SK-N-DZ (cell line): ENCODE results near the gene LRRC66.

Experiments used
- DNase-seq: peaks from one replicate; pipeline ENCODE4 v3.0.0-alpha.2; 2015; ENCODE audit warnings: low spot score
- small RNA-seq, 2 experiments: library from RNA; depleted of rRNA; stranded (forward); fragments of <200 nt; gene quantifications; one replicate each; pipeline ENCODE3, GENCODE V24; 2014

LRRC66 gene

DNA sequence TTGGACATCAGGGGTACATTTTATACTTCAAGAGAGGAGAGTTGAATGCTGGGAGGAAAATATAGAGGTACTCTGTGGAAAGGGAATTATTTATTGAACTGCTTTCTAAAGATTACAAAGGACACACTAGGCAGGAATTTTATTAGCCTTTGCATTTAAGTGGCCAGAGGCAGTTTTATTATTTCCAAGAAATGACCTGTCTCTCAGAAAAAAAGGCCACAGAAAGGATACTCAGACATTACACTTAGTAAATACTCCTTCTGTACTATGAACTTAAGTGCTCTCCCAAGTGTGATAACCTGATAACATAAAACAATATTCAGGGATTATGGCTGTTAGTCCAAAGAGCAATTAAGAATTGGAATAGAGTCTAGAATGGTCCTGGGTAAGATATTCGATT is 7.5 kb downstream of the LRRC66 start:
- DNase-seq: no peak

DNA sequence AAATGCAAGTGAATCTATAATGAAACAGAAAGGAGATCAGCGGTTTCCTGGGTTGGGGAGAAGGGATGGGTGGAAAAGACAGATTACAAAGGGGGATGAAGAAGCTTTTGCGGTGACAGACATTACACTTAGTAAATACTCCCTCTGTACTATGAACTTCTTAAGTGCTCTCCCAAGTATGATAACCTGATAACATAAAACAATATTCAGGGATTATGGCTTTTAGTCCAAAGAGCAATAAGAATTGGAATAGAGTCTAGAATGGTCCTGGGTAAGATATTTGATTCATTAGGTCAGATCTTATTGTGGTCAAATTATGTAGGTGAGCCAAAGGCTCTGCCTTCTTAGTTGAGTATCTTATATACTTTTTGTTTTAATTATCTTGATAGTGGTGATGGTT is 9.2 kb downstream of the LRRC66 start:
- no peak for DNase-seq

DNA sequence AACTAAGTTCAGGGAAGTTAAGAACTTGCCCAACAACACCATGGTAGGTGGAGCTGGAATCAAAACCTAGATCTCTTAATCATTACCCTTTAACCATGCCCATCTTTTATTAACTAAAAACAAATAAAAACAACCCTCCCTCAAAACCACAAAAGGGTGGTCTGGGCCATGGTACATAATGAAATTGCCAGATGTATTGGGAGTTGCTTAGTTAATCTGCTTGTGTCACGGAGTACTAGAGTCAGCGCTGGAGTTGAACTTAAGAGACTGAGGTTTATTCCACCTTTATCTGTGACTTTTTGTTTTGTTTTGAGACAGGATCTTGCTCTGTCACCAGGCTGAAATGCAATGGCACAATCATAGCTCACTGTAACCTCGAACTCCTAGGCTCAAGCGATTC is 13.3 kb downstream of the LRRC66 start:
- DNase-seq: no peak

DNA sequence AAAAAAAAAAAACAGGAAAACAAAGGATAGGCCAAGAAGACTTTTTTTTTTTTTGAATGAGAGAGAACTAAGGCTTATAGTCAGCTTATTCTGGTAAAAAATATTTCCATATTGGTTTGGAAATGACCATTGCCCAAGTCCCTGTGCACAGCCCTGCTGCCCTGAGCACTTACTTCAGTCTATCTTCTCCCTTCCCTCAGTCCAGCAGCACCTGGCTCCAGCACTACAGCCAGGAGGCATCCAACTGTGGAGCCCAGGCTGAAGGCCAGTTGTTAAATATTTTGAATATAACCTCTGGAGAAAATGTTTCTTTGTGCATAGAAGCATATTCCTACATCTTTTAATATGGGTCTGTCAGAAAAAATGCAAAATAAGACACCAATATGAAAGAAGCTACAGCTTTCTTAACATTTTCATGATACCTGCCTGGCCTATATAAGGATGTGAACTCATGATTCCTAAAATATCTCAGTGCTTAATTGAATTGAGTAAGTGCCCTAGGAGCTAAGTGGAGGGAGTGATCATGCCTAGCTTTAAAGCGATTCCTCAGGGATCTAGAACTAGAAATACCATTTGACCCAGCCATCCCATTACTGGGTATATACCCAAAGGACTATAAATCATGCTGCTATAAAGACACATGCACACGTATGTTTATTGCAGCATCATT is 14.4 kb downstream of the LRRC66 start:
- DNase-seq: no peak

DNA sequence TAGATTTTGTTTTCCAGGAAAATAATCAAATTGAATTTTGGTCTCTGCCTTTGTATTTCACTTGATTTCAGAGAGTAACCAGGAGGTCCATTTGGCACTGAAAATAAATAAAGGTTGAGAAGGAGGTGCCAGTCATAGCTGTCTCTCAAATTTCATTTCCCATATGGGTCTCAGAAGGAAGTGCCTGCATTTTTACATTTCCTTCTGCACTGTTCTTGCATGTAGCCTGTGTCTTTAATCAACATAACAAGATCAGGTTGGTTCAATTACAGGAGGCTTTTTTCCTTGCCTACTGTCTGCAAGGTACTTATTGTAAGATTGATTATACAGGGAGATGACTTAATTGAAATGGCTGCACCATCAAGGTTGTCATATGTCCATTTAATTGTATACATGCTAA is 15.7 kb downstream of the LRRC66 start:
- DNase-seq: no peak

DNA sequence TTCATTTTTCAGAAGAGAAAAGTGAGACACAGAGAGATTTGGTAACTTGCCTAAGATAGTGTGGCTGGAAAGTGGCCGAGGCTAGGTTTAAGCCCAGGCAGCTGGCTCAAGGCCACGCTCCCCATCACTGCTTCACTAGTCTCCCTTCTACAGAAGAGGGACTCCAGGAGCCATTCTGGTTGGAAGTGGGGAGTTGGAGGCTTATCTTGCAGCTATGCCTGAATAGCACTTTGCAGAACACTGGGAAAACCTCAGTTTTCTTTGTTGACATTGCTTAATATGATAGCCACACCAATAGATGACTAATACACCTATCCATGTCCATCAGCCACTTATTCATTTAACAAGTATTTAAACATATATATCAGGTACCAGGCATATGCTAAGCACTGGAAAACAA is 18.5 kb downstream of the LRRC66 start:
- no peak for DNase-seq

DNA sequence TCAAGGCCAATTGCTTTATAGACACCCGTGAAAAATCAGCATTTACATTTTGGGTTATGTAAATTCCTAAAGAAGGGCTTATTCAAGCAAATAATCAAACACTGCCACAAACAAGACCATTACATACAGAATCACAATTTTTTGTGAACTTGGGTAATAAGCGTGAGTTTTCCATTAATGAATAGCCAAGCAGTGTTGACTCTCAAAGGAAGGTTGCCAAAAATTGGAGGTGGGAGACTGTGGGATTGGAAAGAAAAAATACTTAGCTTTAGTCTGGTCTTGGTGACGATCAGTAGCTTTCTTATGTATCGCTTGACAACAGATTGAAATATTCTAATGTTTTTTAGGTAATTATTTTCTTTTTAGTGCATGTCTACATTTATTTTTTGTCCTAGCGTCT is 20.9 kb downstream of the LRRC66 start:
- no peak for DNase-seq

DNA sequence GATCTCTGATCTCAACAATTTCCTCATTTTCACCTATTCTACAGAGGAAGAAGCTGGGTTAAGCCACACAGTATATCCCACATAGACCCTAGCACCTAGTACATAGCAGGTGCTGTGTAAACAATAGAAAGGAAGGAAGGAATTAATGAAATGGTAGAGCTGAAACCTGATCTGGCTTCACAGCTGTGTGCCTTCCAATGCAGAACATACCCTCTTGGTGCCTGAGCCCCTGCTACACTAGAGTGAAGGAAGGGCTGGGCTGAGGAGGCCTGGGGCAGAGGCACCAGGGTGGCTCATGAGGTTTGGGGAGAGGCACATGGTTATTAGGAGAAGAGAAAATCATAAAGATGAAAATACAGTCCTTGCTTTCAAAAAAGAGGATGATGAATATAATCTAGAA is 21.3 kb downstream of the LRRC66 start:
- no peak for DNase-seq

DNA sequence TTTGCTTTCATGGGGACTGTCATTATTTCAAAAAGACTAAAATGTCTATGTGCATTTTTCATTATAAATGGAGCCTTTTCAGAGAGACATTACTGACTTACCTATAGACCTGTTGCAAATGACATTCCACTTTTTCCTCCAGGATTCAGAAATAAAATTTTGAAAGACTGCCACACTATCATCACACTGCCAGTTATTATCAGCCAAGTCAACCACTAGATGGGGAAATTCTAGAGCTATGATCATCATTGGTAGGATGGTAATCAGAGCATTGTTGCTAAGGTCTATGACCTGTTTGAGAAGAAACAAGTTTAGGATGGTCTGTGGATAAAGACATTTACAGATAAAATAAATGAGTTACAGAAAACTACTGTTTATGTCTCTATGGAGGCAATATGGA is 22.5 kb downstream of the LRRC66 start:
- no peak for DNase-seq

DNA sequence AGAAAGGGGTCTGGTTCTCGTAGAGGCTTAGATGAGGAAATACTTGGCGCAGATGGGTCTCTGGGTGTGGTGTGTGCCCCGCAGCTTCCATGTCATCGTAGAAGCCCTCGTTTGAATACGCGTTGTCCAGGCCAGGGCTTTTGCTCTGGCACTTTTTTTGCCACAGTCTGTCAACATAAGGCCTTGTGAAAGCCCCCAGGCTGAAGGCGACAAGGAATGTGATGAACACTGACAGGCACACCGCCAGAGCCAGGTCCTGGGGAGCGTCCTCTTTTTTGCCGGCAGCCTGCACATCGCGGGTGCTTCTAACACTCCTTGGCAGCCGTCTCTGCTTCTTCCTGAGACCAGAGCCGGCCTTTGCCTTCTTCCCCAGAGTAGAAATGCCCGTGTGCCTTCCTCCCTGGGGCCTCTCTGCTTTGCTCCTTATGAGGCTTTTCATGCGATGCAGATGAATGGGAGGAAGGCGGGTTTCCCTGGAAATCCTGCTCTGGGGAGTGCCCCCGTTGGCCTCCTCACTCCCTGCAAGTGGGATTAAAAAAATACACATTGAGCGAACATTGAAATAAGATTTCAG is 24.4 kb downstream of the LRRC66 start:
- DNase-seq: no peak

DNA sequence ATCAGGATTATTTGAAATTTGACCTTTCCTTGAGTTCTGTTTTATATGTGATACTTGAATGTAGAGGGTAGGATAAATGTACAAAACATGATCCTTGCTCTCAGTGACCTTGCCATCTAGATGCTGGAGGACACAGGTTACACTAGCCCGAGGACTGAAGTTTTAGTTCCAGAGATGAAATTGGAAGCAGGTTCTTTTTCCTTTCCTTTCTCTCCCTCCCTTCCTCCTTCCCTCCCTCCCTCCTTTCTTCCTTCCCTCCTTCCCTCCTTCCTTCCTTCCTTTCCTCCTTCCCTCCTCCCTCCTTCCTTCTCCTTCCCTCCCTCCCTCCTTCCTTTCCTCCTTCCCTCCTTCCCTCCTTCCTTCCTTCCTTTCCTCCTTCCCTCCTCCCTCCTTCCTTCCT is 54.3 kb downstream of the LRRC66 start:
- no peak for DNase-seq

DNA sequence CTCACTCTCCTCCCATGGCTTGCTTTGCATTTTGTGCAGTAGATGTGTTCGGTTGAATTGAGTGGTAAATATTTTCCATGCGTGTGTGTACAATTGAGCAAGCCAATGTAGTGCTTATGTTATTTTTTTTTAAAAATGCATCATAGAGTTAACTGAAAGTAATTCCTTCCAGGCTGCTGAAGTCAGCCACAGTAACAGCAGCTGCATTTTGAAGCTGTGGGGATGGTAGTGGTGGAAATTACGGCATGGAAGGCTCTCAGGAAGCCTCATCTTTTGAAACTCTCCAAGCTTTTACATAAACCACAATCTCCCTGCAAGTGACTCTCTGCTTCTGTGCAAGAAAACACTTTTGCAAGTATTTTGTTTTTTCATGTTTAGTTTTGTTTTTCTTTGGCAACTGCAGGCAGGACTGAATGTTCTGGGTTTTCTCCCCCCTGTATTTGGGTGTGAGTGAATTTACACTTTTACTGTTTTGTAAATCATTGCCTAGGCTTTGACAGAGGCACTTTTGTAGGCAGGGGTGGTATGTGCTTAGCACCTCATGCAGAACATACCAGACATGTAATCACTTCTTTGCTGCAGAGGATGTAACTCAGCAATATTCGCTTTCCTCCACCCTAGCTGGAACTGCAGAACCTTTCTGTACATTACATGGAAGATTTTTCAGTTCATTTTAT is 56.2 kb downstream of the LRRC66 start:
- no peak for DNase-seq

DNA sequence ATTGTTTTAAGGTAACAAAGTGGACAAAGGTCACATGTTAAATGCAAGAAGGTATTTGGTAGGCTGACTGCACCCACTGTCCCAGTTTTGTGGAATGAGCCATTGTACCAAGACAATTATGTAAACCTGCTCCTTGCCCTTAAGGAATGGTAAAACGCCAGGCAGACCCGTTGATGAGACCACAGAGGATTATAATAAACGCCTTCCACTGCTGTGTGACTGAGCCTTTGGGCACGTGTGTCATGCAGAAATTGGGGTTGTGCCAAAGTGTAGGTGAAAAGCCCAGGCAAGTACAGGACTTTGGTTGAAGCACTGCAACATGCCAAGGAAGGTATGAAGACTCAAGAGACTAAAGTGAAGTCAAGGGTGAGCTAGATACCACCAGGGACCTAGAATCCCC is 59.7 kb downstream of the LRRC66 start:
- DNase-seq: no peak

DNA sequence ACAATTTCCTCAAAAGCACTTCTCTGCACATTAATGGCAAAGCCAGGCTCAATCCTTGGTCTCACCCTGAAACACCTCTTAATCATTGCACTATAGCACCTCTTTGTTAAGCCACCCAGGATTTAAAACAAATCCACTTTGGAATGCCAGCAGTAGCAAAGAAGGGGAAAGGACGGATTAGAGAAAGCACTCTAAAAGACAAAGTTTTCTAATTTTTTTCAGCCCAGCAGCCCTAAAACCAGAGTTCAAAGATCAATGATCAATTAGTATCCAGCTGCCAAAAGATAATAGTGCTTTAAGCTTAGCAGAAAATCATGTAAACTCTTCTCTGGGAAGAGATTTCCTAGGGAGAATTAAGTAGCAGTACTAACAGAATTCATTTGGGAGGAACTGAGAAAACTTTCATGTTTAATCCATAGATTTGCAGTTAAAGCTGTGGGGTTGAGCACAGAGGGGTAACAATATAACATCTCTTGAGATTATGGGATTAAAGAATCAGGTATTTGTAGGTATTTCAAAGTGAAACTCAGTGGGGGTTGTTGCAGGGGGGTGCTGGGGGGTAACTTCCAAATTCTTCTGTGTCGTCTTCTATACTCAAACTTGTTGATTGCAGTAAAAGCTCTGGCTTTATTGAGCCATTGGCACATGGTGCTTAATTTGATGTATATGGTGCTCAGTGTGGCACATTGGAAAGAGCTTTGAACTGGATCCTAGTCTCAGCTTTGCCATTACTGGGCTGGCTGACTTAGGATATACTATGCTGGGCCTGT is 61.8 kb downstream of the LRRC66 start:
- DNase-seq: no peak

Small RNA genes within 50 kb of the gene (small RNA-seq; reads per million reads assigned to genes)
- 0 reads per million in 2 experiments for gene AC104784.1
